GM21360 (cell line): ENCODE data around the gene NDUFS7.
"Not testable (repeated sequence)": the region's sequence is repeated elsewhere in the genome, so short reads cannot be mapped to it uniquely, and the experiment has no call there.

ENCODE experiments used
- ATAC-seq: cut with Tn5 transposase; IDR thresholded peaks from one replicate; pipeline ENCODE4 v1.9.1; 2021; ENCODE audit warnings: mild to moderate bottlenecking, moderate library complexity; ENCODE audit not compliant: unreplicated experiment

NDUFS7 gene

GRCh38 chr19:1416014-1416841, 32.5 kb downstream of the NDUFS7 start:
- no peak for ATAC-seq

GRCh38 chr19:1417145-1417544, 33.4 kb downstream of the NDUFS7 start:
- ATAC-seq, result no peak

GRCh38 chr19:1417681-1418495, 34.2 kb downstream of the NDUFS7 start:
- no peak for ATAC-seq

GRCh38 chr19:1418496-1418775, 34.7 kb downstream of the NDUFS7 start:
- ATAC-seq, result no peak

- no peak for ATAC-seq
Measured at GRCh38 chr19:1418951-1419738, 35.4 kb downstream of the NDUFS7 start.

GRCh38 chr19:1420085-1420484, 36.4 kb downstream of the NDUFS7 start:
- ATAC-seq, result not testable (repeated sequence)

GRCh38 chr19:1420590-1420989, 36.9 kb downstream of the NDUFS7 start:
- no peak for ATAC-seq

- ATAC-seq, result no peak
Measured at GRCh38 chr19:1421218-1421957, 37.7 kb downstream of the NDUFS7 start.

- no peak for ATAC-seq
Measured at GRCh38 chr19:1421958-1422305, 38.2 kb downstream of the NDUFS7 start.

GRCh38 chr19:1422360-1422759, 38.7 kb downstream of the NDUFS7 start:
- no peak for ATAC-seq

- ATAC-seq, result no peak
Measured at GRCh38 chr19:1422943-1423342, 39.2 kb downstream of the NDUFS7 start.

- ATAC-seq, result no peak
Measured at GRCh38 chr19:1423436-1424191, 39.9 kb downstream of the NDUFS7 start.

GRCh38 chr19:1424192-1424955, 40.7 kb downstream of the NDUFS7 start:
- ATAC-seq, result no peak

GRCh38 chr19:1425102-1425837, 41.6 kb downstream of the NDUFS7 start:
- no peak for ATAC-seq

GRCh38 chr19:1425902-1426301, 42.2 kb downstream of the NDUFS7 start:
- no peak for ATAC-seq

GRCh38 chr19:1426736-1427135, 43.0 kb downstream of the NDUFS7 start:
- no peak for ATAC-seq

- ATAC-seq, result no peak
Measured at GRCh38 chr19:1427221-1427920, 43.7 kb downstream of the NDUFS7 start.

GRCh38 chr19:1428738-1429391, 45.2 kb downstream of the NDUFS7 start:
- no peak for ATAC-seq
